ENCODE results near the gene SKIDA1.

DNA sequence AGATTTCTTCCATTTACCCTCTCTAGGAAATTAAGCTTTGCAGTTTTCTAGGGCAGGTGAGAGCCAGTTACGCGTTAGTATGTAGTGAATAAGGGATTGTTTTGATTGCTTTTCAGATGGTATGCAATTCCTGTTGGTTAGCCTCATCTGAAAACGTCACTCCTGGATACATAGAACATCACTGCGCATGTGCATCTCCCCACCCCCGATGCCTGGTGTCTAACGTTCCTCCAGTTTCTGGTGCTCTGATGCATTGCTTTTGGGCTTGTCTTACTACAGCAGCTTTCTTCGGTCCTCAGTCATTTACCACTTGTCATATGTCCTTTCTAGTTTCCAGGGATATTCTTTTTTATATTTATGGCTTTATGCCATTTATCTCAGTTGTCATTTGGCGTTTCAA, 31.0 kb upstream of the SKIDA1 start:
- TF ChIP-seq CTCF (IDR thresholded peaks at IDR 0.05) (no peak), POLR2A (IDR thresholded peaks at IDR 0.05) (no peak)

Measured in adrenal gland (tissue), 5 donors.